Kidney tubule cell (primary cell): ENCODE results near the gene KRCC1.
"Not testable (repeated sequence)": the region's sequence is repeated elsewhere in the genome, so short reads cannot be mapped to it uniquely, and the experiment has no call there.

Experiments
- DNase-seq: peaks from one replicate; pipeline ENCODE4 v3.0.0-alpha.2; 2018; ENCODE audit warnings: low spot score

KRCC1 gene

DNA sequence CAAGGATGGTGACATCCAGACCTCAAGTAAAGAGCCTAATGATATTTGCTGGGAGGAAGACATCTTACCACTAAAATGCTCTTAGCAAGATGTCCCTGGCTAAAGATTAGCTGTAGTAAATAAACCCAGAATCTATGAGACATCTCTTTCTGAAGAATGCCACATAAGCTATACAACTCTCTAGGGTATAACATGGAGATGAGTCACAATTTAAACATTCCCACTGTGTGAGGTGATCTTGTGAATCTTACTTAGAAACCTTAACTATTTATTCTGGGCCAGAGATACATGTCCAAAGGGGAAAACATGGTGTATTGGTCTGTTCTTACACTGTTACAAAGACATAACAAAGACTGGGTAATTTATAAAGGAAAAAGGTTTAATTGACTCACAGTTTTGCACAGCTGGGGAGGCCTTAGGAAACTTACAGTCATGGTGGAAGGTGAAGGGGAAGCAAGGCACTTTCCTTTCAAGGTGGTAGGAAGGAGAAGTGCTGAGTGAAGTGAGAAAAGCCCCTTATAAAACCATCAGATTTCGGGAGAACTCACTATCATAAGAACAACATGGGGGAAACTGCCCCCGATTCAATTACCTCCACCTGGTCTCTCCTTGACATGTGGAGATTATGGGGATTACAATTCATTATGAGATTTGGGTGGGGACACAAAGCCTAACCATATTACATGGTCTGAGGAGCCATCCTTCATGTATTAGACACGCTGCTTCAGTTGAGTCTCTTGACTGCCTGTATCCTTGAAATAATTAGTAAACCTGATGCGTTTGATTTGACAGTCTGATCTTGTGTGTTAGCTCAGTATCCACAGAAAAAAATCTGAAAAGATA is 17.1 kb downstream of the KRCC1 start:
- DNase-seq = peak; percentile 98

DNA sequence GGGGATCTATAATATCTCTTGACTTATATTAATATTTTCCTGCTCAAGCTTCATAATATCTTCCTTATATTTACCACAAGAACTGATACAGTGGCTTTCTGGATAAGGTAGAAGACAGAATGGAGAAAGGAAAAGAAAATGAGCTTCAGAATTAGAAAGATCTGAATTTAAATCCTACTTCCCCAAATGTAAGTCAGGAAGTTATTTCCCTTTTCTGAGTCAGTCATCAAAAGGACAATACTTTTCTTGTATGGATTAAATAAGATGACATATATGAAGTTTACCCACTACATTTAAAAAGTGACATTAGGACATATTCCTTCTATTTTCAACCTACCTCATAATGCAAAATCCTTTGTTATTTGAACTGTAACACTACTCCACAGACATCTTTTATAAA is 19.0 kb downstream of the KRCC1 start:
- no peak for DNase-seq

DNA sequence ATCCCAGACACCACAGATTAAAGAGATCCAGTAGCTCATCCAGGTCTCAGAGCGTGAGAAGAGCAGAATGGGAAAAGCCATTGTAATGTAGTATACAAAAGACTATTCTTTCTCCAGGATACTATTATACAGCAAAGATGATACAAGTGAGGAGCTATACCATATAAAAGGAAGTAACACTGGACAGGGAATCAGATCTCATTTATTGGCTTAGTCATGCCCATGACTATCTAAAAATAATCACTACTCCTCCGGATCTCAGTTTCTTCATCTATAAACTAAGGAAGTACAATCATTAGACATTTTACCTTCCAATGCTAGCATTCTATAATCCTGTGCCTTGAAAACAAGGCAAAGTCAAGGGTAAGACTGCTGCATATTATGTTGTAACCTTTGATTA is 19.4 kb downstream of the KRCC1 start:
- DNase-seq = no peak

DNA sequence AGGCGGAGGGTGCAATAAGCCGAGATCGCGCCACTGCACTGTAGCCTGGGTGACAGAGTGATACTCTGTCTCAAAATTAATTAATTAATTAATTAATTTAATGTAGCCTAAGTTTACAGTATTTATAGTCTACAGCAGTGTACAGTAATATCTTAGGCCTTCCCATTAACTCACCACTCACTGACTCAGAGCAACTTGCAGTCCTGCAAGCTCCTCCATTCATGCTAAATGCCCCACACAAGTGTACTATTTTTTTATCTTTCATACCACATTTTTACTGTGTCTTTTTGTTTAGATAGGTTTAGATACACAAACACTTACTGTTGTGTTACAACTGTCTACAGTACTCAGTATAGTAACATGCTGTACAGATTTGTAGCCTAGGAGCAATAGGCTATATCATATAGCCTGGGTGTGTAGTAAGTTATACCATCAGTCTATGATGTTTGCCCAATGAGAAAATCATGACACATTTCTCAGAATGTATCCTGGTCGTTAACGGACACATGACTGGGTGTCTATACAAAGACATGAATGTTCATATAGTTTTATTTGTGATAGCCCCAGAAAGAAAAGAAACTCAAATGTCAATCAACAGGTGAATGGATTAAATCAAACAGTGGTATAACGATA is 23.4 kb downstream of the KRCC1 start:
- DNase-seq = no peak

DNA sequence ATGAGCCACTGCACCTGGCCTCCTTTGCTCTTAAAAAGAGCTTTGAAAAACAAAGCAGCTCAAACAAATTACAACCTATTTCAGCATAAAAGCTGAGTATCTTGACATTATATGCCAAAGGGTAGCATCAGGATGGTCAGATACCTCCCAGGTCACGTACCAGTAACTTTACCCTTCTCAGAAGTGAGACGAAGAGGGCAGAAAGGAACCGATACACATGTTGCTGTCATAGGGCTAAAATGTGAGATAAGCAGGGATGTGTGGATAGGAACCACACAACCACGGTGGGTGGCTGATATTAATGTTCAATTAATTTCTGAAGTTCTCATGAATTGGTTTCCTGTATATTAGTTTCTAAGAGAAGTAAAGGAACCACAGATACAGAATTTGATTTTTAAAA is 26.7 kb downstream of the KRCC1 start:
- no peak for DNase-seq

DNA sequence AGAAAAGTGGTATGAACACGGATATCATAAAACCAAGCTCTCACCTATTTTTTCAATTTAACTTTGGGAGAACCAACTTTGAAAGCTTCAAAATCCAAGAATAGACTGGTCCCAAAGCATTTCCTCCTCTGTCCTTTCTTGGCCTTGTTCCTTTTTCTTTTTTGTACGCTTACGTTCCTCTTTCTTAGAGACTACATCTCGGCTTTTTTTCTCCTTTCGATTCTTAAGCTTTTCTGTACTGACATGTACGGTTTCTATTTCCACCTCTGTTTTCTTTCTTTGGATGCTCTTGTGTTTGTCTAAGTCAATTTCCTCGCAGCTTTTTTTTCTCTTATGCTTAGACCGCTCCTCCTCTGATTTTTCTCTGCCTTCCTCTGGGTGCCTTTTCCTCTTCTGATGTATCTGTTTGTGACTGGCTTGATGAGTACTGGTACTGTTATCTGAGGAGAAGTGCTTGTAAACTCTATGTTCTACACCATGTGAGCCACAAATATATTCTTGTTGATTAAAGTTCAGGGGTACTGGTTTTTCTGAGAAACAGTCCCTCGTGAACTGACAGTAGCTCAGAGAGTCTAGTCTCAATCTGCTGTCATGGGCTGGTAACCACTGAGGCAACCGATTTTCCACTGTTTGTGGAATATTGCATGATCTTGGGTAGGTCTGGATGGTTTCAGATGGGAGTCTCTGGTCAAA is 27.7 kb downstream of the KRCC1 start:
- no peak for DNase-seq

DNA sequence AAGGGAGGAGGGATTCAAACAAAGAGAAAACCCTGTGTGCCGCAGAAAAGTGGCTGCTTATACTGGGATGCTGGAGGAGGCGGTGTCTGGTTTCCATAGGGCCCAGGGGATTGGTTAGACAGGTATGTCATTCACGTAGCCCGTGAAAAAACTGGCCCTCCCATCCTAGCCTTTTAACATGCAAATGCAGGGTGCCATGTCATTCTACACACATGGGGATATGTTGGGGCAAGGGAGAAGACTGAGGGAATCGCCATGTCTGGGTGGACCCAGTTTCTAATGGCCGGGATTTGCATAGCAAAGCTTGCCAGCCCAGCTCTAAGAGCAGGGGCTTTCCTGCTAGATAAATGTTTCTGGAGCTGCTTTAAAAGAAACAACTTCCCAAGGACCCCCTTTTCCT is 31.1 kb downstream of the KRCC1 start:
- DNase-seq = no peak

DNA sequence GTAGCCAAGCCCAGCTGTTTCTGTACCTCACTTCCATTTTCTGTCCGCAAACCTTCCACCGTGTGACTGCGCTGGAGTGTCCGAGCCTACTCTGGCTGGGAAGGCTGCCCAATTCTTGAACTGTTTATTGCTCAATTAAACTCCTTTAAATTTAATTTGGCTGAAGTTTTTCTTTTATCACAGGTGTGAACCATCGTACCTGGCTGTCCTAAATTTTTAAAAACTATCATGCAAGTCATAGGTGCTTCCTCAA is 33.0 kb downstream of the KRCC1 start:
- no peak for DNase-seq

DNA sequence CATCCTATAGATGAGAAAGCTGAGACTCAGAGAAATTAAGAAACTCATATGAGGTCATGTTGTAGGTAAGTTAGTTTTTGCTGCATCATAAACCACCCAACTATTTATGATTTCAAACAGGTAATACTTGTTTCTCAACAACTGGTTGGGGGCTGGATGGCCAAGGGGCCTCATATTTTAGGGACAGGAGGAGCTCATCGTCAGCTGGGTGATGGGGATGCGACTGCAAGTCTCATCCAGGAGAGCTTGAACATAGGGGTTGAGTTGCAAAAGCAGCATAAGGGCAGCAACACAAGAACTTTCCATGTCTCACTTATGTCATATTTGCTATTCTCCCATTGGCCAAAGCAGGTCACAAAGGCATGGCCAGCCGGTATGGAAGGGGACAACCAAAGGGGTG is 35.6 kb downstream of the KRCC1 start:
- no peak for DNase-seq

DNA sequence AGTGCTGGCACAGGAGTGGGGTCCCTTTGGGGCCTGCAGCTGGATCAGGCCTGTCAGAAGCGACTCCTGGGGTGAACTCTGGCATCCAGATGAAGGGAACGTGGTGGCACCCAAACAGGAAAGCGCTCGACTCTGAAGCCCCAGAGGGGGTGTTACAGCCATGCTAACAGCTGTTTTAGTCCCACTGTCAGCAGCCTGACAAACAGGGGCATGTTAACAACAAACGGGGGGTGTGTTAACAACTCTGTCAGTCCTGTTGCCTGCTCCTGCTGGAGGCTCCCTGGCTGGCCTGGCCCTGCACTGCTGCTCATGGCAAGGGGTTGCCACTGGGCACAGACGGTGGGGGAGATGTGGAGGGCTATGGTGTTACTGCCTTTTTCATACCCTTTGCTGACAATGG is 36.7 kb downstream of the KRCC1 start:
- no peak for DNase-seq

DNA sequence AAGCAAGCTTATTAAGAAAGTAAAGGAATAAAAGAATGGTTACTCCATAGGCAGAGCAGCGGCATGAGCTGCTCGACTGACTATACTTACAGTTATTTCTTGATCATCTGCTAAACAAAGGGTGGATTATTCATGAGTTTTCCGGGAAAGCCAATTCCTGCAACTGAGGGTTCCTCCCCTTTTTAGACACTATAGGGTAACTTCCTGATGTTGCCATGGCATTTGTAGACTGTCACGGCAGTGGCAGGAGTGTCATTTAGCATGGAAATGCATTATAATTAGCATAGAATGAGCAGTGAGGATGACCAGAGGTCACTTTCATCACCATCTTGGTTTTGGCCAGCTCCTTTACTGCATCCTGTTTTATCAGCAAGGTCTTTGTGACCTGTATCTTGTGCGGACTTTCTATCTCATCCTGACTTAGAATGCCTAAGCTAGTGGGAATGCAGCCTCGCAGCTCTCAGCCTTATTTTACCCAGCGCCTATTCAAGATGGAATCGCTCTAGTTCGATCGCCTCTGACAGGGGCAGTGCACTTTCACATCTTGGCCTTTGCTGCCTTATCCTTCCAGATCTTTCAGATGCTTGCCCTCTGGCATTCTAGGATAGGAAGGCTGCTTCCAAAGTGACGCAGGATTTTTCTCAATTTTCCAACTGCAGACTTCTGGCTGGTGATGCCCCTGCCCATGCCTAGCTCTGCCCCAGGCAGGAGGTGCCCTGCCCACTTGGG is 37.3 kb downstream of the KRCC1 start:
- not testable (repeated sequence) for DNase-seq

DNA sequence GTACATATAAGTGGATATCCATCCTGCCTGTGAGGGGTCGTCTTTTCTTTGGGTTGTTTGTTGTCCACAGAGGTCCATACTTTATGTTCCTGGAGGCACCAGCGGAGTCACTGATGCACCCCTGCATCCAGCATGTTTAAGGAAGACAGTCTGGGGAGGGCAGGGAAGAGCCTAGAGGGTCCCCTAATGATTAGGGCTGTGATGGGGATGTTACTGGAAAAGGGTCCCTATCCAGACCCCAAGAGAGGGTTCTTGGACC is 37.9 kb downstream of the KRCC1 start:
- not testable (repeated sequence) for DNase-seq

DNA sequence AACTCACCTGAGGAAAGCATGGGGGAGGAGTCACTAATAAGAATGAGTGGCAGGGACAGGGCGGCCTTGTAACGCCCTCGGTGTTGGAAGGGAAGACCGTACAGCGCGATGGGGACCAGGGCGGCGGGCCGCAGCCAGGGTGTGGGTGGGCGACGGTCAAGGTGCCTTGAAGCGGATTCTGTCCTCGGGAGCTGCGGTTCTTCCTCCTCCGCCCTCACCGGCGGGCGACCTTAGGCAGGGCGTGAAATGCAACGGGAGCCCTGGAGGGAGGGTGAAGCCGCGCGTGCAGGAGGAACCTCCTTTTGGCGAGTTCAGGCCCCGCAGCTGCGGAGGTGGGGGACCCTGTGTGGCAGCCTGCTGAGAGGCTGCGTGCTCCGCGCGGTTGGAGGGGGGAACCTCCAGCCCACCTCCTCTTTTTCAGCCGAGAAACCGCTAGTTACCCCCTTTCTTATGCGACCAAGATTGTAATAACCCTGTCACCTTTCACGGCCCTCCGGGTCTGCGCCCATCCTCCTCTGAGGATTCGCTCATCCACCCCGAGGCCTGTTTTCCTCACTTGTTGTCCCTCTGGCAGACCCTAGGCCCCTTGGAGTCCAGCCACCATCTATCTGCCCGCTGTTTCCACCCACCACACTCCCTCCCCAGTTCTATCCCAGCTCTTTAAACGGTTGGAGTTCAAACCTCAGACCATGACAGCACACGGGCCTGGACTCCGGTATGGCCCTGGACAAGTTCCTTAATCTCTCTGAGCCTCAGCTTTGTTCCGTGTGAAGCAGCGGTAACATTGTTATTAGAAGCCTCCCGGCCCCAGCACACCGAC is 38.4 kb downstream of the KRCC1 start:
- peak; percentile 74 for DNase-seq

DNA sequence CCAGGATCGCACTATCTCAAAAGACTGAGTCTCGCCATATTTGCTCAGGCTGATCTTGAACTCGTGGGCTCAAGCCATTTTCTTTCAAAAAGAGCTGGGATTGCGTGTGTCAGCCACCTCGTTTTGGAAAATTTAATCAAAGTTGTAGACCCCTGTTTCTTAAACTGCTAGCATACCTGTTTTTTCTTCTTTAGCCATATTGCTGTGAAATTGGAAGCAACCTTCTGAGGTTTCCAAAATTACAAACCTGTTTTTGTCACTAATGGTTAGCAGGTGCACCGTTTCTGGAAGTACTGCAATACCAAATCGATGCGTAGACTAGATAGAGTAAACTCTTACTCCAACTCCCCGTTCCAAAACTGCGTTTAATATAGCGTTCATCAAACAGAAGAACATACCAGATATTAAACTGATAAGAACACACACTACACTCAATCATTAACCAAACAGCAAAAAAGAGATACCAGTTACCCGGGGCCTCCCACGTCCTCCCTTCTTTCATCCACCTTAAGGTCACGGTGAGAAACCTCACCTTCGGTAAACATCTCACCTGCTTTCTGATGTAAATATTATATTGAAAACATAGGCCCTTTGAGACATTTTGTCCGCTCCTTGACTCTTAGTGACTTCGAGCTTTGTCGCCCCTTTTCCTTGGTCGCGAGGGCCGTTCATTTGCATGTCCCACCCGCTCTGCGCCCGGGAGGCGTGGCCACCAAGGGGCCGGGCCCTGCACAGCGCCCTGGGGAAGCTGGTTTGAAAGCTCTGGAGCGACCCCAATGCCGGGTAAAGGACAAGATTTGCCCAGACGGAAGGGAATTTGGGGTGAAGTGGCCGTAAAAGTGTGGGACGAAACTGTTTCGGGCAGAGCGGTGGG is 39.3 kb downstream of the KRCC1 start, which contains the start of gene RNU2-63P:
Gene RNU2-63P (minus strand): TSS at position 462 of the 874 bp plus-strand sequence.
- peak; percentile 98 for DNase-seq

DNA sequence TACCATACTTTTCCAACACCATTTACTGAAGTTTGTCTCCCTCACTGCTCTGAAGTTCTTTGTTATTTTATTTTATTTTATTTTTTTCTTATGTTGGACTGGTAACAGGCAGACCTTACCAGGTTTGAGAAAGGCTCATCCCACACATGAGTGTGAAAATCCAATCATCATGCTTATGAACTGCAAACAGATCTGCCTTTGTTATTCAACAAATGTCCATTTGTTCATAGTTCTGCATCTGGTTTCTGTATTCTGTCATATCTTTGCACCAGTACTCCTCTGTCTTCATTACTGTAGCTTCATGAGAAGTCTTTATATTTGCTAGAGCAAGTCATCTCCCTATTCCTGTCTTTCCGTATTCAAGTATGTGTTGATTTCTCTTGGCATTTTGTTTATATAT is 44.6 kb downstream of the KRCC1 start:
- no peak for DNase-seq

DNA sequence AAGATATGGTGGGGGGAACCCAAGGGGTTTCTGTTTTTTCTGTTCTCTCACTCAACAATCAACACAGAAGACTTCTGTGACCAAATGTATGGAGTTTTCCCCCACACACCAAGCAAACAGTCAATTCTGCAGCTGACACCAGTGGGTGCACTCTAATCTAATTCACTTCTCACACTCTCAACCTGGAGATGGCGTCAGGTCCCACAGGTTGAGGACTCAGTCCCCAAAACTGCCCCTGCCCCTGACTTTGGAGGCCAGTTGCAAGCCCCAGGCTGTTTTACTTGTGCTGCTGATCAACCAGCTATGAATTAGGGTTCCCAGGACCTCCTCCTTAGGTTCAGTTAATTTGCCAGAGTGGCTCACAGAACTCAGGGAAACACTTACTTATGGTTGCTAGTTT is 45.4 kb downstream of the KRCC1 start:
- no peak for DNase-seq

DNA sequence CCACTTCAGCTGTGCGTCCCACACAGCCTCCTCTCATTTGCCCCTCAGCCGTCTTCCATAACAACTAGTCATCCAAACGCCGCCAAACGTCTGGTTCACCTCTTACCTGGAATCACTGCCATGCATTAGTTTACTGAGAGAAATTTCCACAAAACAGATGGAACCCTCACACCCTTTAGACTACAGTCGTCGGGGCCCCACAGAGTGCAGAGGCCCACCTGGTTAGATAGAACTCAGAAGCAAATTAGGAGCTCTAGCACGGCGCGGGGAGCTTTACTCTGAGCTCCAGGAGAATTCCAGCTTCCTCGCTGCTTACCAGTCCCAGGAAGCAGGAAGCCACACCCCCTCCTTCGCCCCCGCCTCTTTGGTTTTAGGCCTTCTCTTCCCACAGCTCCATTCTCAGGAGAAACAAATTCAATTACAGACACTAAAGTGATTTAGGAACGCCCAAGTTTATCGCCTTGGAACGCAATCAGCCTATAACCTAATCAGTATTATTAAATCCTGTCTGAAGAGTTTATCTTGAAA is 48.6 kb downstream of the KRCC1 start:
- no peak for DNase-seq

DNA sequence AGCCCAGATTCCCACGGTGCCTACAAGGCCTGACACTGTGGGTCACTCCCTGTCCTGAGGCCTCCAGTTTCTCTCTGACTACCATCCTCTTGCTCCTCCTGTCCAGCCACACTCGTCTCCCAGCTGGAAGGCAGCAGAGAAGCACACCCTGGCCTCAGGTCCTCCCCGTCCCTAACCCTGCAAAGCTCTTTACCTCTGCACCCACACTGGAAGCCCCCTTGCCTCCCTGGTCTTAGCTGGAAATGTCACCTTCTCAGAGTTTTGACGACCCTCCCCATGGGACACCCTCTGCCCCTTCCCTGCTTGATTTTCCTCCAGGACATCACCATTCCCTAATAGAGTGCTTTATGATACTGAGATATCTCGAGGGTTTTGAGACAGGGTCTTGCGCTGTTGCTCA is 49.8 kb downstream of the KRCC1 start:
- no peak for DNase-seq

DNA sequence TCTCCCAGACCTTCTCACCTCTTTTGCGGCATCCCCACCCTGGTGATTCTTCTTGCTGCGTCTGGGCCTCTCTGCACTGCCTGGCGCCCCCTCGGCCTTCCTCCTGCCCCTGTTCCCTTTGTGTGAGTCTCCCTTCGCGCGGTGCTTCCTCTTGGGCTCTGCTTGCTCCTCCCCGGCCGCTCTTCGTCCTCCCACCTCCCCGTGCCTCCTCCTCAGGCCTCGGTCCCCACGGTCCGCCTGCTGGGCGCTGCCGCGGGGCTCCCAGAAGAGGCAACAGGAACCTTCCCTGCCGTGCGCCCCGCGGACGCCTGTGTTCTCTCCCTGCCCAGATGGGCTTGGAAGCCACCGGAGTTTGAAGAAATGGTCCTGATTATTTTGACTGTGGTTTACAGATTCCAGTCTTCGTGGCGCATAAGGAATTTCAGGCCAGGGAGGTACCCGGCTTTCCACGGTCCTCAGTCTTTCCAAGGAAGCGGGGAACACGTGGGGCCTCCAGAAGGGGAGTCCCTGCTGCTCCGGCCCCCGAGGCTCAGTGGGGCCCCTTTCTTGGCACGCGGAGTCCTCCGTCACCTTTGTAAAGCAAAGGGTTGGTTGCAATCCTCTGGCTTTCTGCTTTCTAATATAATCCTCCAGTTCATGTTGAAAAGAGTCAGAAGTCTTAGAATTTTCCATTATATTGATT is 52.4 kb downstream of the KRCC1 start:
- DNase-seq = no peak

DNA sequence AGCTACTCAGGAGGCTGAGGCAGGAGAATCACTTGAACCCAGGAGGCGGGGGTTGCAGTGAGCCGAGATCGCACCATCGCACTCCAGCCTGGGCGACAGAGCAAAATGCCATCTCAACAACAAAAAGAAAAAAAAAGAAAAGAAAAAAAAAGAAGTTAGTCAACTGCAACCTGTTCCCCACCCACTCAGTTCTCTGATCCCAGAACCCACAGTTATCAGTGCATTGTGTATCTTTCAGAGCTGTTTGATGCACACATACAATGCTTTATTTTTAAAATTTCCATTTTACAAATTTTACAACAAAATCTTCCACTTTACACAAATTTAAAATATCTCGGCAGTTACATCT is 53.2 kb downstream of the KRCC1 start:
- no peak for DNase-seq
